AG04450 (cell line): ENCODE results near the gene CCBE1. TPM values are rescaled to one million over a fixed set of nuclear protein-coding genes. Genes with fewer than 3 reads are reported as not detected.

Source experiments
- CTCF ChIA-PET: fragments of 300-600, 350-600 bp; formaldehyde crosslinking; extraction: SDS; loops from one replicate; lab custom pipeline; 2022; ENCODE audit warnings: antibody characterized with exemption, inconsistent platforms; lab: Charles Lee
- POLR2A ChIA-PET: fragments of 350-600 bp; formaldehyde crosslinking; extraction: SDS; loops from one replicate; lab custom pipeline; 2021; ENCODE audit warnings: antibody characterized with exemption, inconsistent platforms; lab: Yijun Ruan, JAX
- DNase-seq: peaks from one replicate; pipeline ENCODE4 v3.0.0-alpha.2; 2011; ENCODE audit warnings: low read depth, low spot score
- H3K27ac ChIP-seq: one replicate; pipeline ENCODE4 v1.5.1; 2012; ENCODE audit warnings: low read depth, low read length, control low read depth
- H3K27me3 ChIP-seq: one replicate; pipeline ENCODE4 v1.6.0; 2012; ENCODE audit warnings: low read length; ENCODE audit not compliant: control insufficient read depth, insufficient read depth
- H3K4me3 ChIP-seq: 2 replicates; pipeline ENCODE4 v1.5.1; 2011; ENCODE audit warnings: mild to moderate bottlenecking, low read depth, low read length, control low read depth
- H3K9me3 ChIP-seq: 2 replicates; pipeline ENCODE4 v1.5.1; 2012; ENCODE audit warnings: low read length; ENCODE audit not compliant: control insufficient read depth, insufficient read depth
- CTCF ChIP-seq: IDR thresholded peaks from 2 replicates; pipeline ENCODE4 v1.5.1; 2011; ENCODE audit warnings: low read depth, low read length, control low read depth, inconsistent platforms
- polyA plus RNA-seq: library from polyadenylated mRNA; depleted of rRNA; stranded (reverse); fragments of >200 nt; gene quantifications from 2 replicates; pipeline ENCODE4 v1.2.3, GENCODE V29; 2011

CCBE1 gene
- polyA plus RNA-seq, 1 experiment, result 40.4 TPM

DNA sequence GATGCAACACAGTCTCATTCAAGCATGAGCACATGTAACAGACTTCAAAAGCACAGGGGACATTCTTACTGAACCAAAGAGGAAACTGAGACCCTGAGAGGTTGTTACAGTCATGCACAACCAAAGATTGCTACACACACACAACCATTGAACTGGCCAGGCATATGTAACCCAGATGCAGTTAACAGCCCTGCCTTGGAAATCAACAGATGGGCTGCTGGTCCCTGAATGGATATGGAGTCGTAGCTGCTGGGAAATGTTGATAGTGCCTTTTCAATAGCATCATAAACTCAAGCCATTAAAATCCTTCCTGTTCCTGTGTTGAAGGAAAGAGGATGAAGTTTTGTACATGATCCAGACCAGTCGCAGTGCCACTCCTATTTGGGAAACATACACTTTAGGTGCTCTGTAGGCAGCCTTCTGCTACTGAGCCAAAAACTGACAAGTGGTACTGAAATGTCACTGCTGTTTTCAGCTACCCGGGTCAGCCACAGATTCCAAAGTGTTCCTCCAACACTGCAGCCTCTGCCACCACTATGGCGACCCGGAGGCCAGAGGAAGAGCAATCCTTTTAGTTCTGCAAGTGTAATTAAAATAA lies 143.9 kb downstream of the CCBE1 start:
- Histone ChIP-seq H3K4me3 (no peak overlapping the region), H3K27me3 (no peaks in the 10 kb centered on the region), H3K27ac (no peak overlapping the region), H3K9me3 (peaks cover 9% of the 10 kb centered on the region; the same call in 1 of the 2 replicates)
- no peak for TF ChIP-seq CTCF
- no peak for DNase-seq
- ChIA-PET POLR2A (no interaction called here), CTCF (interaction anchor here (1.2 to 1.4 kb wide), 2 partner anchors 144 to 271 kb away, joined by 3 read pairs; partner anchors contain the start of gene CCBE1)

GRCh38 chr18:59551902-59552635 lies 145.2 kb downstream of the CCBE1 start:
- Histone ChIP-seq H3K27me3 (no peaks in the 10 kb centered on the region), H3K4me3 (no peak overlapping the region), H3K9me3 (peaks cover 3% of the 10 kb centered on the region; the same call in 1 of the 2 replicates), H3K27ac (no peak overlapping the region)
- ChIA-PET POLR2A (no interaction called here), CTCF (no interaction called here)
- DNase-seq, result no peak
- TF ChIP-seq CTCF, result no peak

GRCh38 chr18:59550174-59550516 lies 147.1 kb downstream of the CCBE1 start:
- Histone ChIP-seq H3K4me3 (no peak overlapping the region), H3K27ac (no peak overlapping the region), H3K9me3 (no peaks in the 10 kb centered on the region), H3K27me3 (no peaks in the 10 kb centered on the region)
- DNase-seq, result no peak
- POLR2A ChIA-PET, result no interaction called here
- no peak for TF ChIP-seq CTCF
- CTCF ChIA-PET, result interaction anchor here (0.9 to 1.2 kb wide), 2 partner anchors 91 to 147 kb away, joined by 3 to 6 read pairs; partner anchors contain the start of gene CCBE1

DNA sequence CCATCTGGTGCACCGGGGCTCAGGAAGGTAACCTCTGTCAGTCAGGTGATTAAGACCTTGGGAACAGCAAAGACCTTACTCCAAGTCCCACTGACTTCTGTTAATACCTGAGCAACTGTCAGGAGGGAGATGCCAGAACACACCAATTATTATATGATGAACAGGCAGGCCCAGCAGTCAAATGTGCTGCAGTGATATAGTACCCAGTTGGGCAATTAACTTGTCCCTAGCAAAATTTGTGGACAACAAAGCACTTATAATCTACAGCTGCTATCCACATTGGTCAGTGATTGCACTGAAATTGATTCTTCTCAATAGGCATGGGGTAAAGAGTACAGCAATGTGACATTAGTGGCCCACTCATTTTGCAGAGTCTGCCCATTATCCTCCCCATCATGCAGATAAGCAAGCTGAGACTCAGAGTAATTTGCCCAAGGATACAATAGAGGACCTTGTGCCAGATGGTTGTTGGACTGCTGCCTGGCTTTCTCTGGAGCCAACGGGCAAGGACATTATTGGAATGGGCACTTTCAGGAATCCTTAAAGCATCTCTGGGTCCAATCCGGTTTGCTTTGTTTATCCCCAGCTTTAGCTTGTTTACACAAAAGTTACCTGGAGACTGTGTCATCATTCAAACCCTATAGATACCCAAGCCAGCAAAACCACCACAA lies 147.6 kb downstream of the CCBE1 start:
- H3K27me3 ChIP-seq, result no peaks in the 10 kb centered on the region
- ChIA-PET POLR2A (no interaction called here), CTCF (interaction anchor here (0.9 to 1.2 kb wide), 2 partner anchors 91 to 147 kb away, joined by 3 to 6 read pairs; partner anchors contain the start of gene CCBE1)
- H3K27ac ChIP-seq, result no peak overlapping the region
- H3K4me3 ChIP-seq, result no peak overlapping the region
- no peak for TF ChIP-seq CTCF
- DNase-seq, result no peak
- no peaks in the 10 kb centered on the region for H3K9me3 ChIP-seq
